DMS53 treated with DMSO at 0.1 percent for 48 hours (cell line): Measurements from ENCODE around the gene RUVBL1.

Source experiments
- DNase-seq: peaks from one replicate; lab custom pipeline; 2025; ENCODE audit not compliant: unreplicated experiment; lab: John Stamatoyannopoulos, UW

Gene RUVBL1

GRCh38 chr3:128036119-128036518, 87.5 kb downstream of the RUVBL1 start:
- DNase-seq, result peak; percentile 74

- no peak for DNase-seq
These were observed 90.5 kb downstream of the RUVBL1 start for GRCh38 chr3:128033102-128033501.
